HepG2 (cell line): Measurements from ENCODE around the gene DYNLL2. TPM values are rescaled to one million over a fixed set of nuclear protein-coding genes. Genes with fewer than 3 reads are reported as not detected.

ENCODE experiments used
- ATAC-seq: fragments of 200-7000 bp; cut with Tn5 transposase; 3 replicates; pipeline ENCODE4 v1.9.1; 2020; ENCODE audit warnings: mild to moderate bottlenecking, moderate library complexity
- BruUV-seq: library from RNA; stranded (reverse); fragments of 400-500 nt; replicated peaks from 2 replicates; lab custom pipeline; 2021; lab: Mats Ljungman, UMichigan
- CTCF ChIA-PET: fragments of 300-600 bp; formaldehyde crosslinking; extraction: SDS; loops from one replicate; lab custom pipeline; 2021; ENCODE audit warnings: low total read pairs, inconsistent platforms, low intra/inter-chr PET ratio; lab: Yijun Ruan, JAX
- POLR2A ChIA-PET: fragments of 350-600 bp; sonication (Branson Sonifier 250); formaldehyde crosslinking; loops from one replicate; lab custom pipeline; 2020; ENCODE audit warnings: antibody characterized with exemption, inconsistent platforms; lab: Yijun Ruan, JAX
- DNase-seq: peaks from one replicate; pipeline ENCODE4 v3.0.0-alpha.2; 2015; ENCODE audit warnings: low spot score
- FAIRE-seq: peaks from 3 replicates; lab custom pipeline; 2011; peaks lifted over from hg19 to GRCh38; lab: Jason Lieb, UNC
- H2AFZ ChIP-seq: one replicate; pipeline ENCODE4 v1.6.1; 2011; ENCODE audit warnings: low read length, inconsistent platforms
- H3K27ac ChIP-seq: fragments of 300-600 bp; 3 replicates; pipeline ENCODE4 v1.8.0; 2011; ENCODE audit warnings: mixed run types, mild to moderate bottlenecking, mixed read lengths, low read length, inconsistent platforms; ENCODE audit not compliant: insufficient read depth; ENCODE audit errors: extremely low read length
- H3K27me3 ChIP-seq, 2 experiments: fragments of 200-600 bp in 1 of 2; 2 replicates in 1 of 2; 3 replicates in 1 of 2; pipeline versions ENCODE4 v1.6.0 to v1.8.0; 2011; ENCODE audit warnings: low read length in 2 of 2, mild to moderate bottlenecking in 2 of 2, moderate library complexity in 2 of 2, inconsistent platforms in 1 of 2; ENCODE audit not compliant: insufficient read depth in 2 of 2, control insufficient read depth in 1 of 2
- H3K36me3 ChIP-seq, 2 experiments: fragments of 200-600 bp in 1 of 2; replicated peaks in 1 of 2; 2 replicates in 1 of 2; 3 replicates in 1 of 2; pipeline versions ENCODE4 v1.5.1 to v1.8.0; 2011; ENCODE audit warnings: low read length in 2 of 2, inconsistent platforms in 1 of 2; ENCODE audit not compliant: insufficient read depth in 2 of 2, control insufficient read depth in 1 of 2
- H3K4me1 ChIP-seq: 2 replicates; pipeline ENCODE4 v1.5.1; 2012; ENCODE audit warnings: low read length, inconsistent platforms; ENCODE audit not compliant: insufficient read depth
- H3K4me2 ChIP-seq: 2 replicates; pipeline ENCODE4 v1.6.0; 2011; ENCODE audit warnings: low read depth, low read length, inconsistent platforms
- H3K4me3 ChIP-seq, 3 experiments: fragments of 200-600 bp in 1 of 3; sonication (generic), shearing (Covaris generic) in 1 of 3; replicated peaks in 1 of 3; 2 replicates each; pipeline ENCODE4 v1.5.1; 2011 to 2016; ENCODE audit warnings: low read length in 3 of 3, inconsistent platforms in 2 of 3, low read depth in 2 of 3, mild to moderate bottlenecking in 2 of 3, control low read depth in 1 of 3, mixed read lengths in 1 of 3; ENCODE audit not compliant: insufficient read depth in 1 of 3
- H3K79me2 ChIP-seq: one replicate; pipeline ENCODE4 v1.6.1; 2011; ENCODE audit warnings: low read length, inconsistent platforms; ENCODE audit not compliant: insufficient read depth
- H3K9ac ChIP-seq: 2 replicates; pipeline ENCODE4 v1.6.0; 2011; ENCODE audit warnings: mild to moderate bottlenecking, low read depth, low read length, inconsistent platforms; ENCODE audit not compliant: insufficient read depth
- H3K9me3 ChIP-seq: 2 replicates; pipeline ENCODE4 v1.5.1; 2012; ENCODE audit warnings: mild to moderate bottlenecking, low read length
- H4K20me1 ChIP-seq: 2 replicates; pipeline ENCODE4 v1.6.0; 2011; ENCODE audit warnings: inconsistent platforms, mild to moderate bottlenecking, low read length, moderate library complexity; ENCODE audit not compliant: insufficient read depth
- ARNT ChIP-seq: fragments of 450-650 bp; IDR thresholded peaks from 2 replicates; pipeline ENCODE4 v1.6.1; 2017
- ATF1 ChIP-seq: IDR thresholded peaks from 2 replicates; pipeline ENCODE4 v1.6.1; 2016; ENCODE audit warnings: mild to moderate bottlenecking, control low read depth
- MAFF ChIP-seq: IDR thresholded peaks from 2 replicates; pipeline ENCODE4 v1.6.1; 2011; ENCODE audit warnings: low read depth, low read length, improper control_type of control experiment
- MAFK ChIP-seq, 2 experiments: IDR thresholded peaks in 1 of 2; conservative IDR thresholded peaks in 1 of 2; 2 replicates each; pipeline ENCODE4 v1.6.1; 2011; ENCODE audit warnings: improper control_type of control experiment in 2 of 2, low read length in 2 of 2
- NR2C2 ChIP-seq: sonication (generic); formaldehyde crosslinking; IDR thresholded peaks from 2 replicates; pipeline ENCODE4 v1.4.0; 2020; ENCODE audit warnings: missing genetic modification reagents, mild to moderate bottlenecking, moderate library complexity, borderline replicate concordance
- RFX3 ChIP-seq: IDR thresholded peaks from 2 replicates; pipeline ENCODE4 v1.6.1; 2016; ENCODE audit warnings: missing biosample characterization, missing genetic modification reagents
- ZHX2 ChIP-seq, 2 experiments: sonication (generic) in 1 of 2; formaldehyde crosslinking in 1 of 2; IDR thresholded peaks; 2 replicates each; pipeline versions ENCODE4 v1.6.1 to v1.9.0; 2014 to 2022; ENCODE audit warnings: antibody characterized with exemption in 1 of 2, borderline replicate concordance in 1 of 2, inconsistent platforms in 1 of 2, low read depth in 1 of 2, missing genetic modification reagents in 1 of 2
- in situ Hi-C: cut with HindIII; loops from 2 replicates; pipeline ENCODE4 v1.10.0; 2017; ENCODE audit warnings: low pct_unique_long_range_greater_than_20kb; ENCODE audit not compliant: extremely low pct_ligation_motif_present
- intact Hi-C: fragments of 100-400 bp; cut with micrococcal nuclease; formaldehyde crosslinking; loops from one replicate; pipeline ENCODE4 v1.10.0; 2022; ENCODE audit not compliant: unreplicated experiment
- polyA plus RNA-seq, 8 experiments: library from polyadenylated mRNA; depleted of rRNA in 3 of 8; stranded (reverse) in 7 of 8; unstranded in 1 of 8; fragments of >200 nt; fragmentation: Illumina TruSeq in 4 of 8; extraction: Trizol in 4 of 8; gene quantifications; 2 replicates each; pipeline versions ENCODE4 v1.2.1 to v1.2.3, GENCODE V29; 2011 to 2016; ENCODE audit warnings: low read depth in 4 of 8, missing spikeins in 1 of 8, mixed read lengths in 1 of 8; ENCODE audit not compliant: insufficient read depth in 1 of 8
- total RNA-seq, 5 experiments: library from RNA; depleted of rRNA; stranded (reverse); fragments of >200 nt; fragmentation: Illumina TruSeq; extraction: Trizol; gene quantifications; 2 replicates each; pipeline ENCODE4 v1.2.3, GENCODE V29; 2016; ENCODE audit warnings: low read depth in 1 of 5

DYNLL2 gene
- total and polyA plus RNA-seq, 2 of the 13 experiments (the other 11 are each of a cell fraction or from before 2014, with no cell fraction given): 9.5 to 29.0 TPM

DNA sequence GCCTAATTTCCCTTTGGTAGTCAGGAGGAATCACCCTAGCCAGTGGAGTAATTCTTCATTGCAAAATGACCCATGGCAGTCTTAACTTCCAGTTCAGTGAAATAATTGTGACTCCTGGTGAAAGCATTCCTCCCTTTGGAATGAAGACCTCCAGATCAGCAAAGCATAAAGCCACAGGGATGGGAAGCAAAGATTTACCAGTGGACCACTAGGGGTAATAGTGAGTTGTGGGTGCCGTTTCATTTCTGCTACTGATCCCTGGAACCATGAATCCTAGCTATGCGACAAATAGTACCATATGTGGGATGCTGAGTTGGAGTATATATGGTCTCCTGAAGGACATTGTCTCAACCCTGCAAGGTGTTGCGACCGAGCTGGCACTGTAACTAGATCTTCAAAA, 13.7 kb downstream of the DYNLL2 start (continued):
- no peak for TF ChIP-seq ZHX2 (IDR thresholded peaks at IDR 0.05; ENCODE audit: low read depth)
- TF ChIP-seq ZHX2 (CRISPR knock-in tag; IDR thresholded peaks at IDR 0.05; ENCODE audit: borderline replicate concordance): no peak
- no peak for TF ChIP-seq RFX3 (CRISPR knock-in tag)
- no peak for TF ChIP-seq ARNT
- TF ChIP-seq ATF1 (CRISPR knock-in tag): no peak

DNA sequence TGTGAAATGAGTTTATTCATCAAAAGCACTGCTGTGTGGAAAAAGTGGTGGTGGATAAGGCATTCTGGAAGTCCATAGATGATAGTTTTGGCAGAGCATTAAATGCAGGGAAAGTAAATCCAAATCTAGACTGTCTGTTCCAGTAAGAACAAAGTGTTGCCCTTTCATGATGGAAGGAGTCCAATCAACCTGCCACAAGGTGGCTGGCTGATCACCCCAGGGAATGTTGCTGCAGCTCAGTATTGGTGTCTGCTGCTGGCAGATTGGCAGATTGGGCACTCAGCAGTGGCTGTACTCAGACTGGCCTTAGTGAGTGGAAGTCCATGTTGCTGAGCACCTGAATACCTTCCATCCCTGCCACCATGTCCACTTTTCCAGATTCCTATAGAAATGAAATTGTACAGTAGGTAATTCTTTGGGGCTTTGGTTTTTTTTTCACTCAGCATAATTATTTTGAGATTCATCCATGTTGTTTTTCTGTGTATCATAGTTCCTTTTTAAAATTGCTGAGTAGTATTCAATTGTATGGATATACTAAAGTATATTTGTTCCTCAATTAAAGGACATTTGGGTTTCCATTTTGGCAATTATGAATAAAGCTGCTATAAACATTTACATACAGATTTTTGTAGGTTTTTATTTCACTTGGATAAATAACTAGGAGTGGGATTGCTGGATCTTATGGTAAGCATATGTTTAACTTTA, 14.3 kb downstream of the DYNLL2 start:
- no peak overlapping the region for H2AFZ ChIP-seq
- DNase-seq (no peak), ATAC-seq (peak; percentile 49), FAIRE-seq (no peak)
- H3K79me2 ChIP-seq: no peaks in the 10 kb centered on the region
- peaks cover 0 to 3% of the 10 kb centered on the region in 2 experiments; a peak in 2 of 5 replicates for H3K36me3 ChIP-seq
- H3K4me2 ChIP-seq: no peak overlapping the region
- H3K9me3 ChIP-seq: no peaks in the 10 kb centered on the region
- in situ Hi-C loops: no loop called here
- H3K4me1 ChIP-seq: 0 out of 2 replicates have a peak, but pooled peaks cover 2% of the 10 kb centered on the region
- no peak overlapping the region for H3K9ac ChIP-seq
- intact Hi-C loops: no loop called here
- BruUV-seq: no TSS peak
- ChIA-PET CTCF (no interaction called here), POLR2A (interaction anchor here (0.8 to 1.8 kb wide), 2 partner anchors 11 to 15 kb away, joined by 3 to 5 read pairs; no protein-coding TSS in a partner anchor)
- no peaks in the 10 kb centered on the region for H3K27me3 ChIP-seq
- H3K4me3 ChIP-seq: no peak overlapping the region
- no peaks in the 10 kb centered on the region for H4K20me1 ChIP-seq
- no peak overlapping the region for H3K27ac ChIP-seq
- TF ChIP-seq MAFK (conservative IDR thresholded peaks at IDR 0.05 in 1 of 2, IDR thresholded peaks at IDR 0.05 in 1 of 2; ENCODE audit: low read length in 2 of 2): peak; percentile 31 to 42; a peak in 2 of 4 replicates
- TF ChIP-seq NR2C2 (CRISPR knock-in tag): no peak
- peak; percentile 43; the same call in 1 of the 2 replicates for TF ChIP-seq MAFF
